ENCODE measurements around the gene ABITRAM.

DNA sequence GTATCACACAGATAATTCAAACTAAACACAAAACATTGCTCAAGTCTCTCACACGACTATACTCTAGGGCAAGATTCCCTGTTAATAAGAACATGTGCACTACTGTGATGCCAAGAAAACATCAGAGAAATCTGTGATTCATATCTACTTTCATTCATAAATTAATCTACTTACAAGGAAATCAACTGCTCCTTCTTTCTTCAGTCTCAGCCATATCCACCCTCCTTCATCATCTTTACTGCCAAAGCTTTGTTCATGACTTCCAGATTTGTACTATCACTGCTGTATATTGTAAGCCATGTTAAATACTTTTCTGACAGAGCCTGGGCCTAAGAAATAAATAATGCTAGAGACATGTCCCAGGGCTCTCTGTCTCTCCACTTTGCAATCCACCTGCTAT, 44.0 kb downstream of the ABITRAM start:
- TF ChIP-seq POLR2A (IDR thresholded peaks at IDR 0.05) (no peak), CTCF (IDR thresholded peaks at IDR 0.05) (no peak)
